GM12872 (cell line): Measurements from ENCODE around the gene KSR2.

ENCODE experiments used
- CTCF ChIP-seq: IDR thresholded peaks from 3 replicates; pipeline ENCODE4 v1.5.1; 2011; ENCODE audit warnings: low read depth, mild to moderate bottlenecking, low read length, moderate library complexity; ENCODE audit not compliant: insufficient read depth

KSR2 gene

DNA sequence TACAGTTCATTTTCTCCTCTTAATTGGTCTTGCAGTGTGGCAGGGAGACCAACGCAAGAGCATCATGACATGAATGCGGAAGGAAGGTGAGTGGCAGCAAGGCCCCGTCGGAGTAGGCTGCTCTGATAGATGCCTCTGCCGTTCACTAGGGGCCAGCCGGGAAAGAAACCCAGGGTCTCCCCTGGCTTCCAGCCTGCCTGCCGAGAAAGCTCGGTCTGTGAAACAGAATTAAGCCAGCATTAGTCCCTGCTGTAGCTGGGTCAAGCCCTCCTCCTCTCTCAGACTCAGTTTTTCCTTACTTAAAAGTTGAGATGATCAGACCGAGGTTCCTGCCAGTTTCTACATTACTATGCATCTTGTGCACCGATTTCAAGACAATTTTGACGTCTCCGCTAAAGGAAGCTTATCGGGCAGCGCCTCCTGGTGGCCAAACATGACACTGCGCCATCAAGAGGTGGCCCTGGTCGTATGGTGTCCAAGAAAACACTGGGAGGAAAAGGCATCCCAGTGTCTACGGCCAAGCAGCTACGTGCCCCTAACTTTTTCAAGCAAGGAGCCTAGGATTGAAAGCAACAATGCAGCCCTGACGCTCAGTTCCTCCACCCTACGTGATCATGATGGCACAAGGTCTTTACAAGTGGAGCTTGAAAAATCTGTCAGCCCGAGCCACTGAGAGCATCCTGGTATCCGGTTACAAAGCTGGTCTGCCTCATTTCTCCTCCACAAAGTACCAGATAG, 131.6 kb downstream of the KSR2 start:
- TF ChIP-seq CTCF, result peak; percentile 98

GRCh38 chr12:117836476-117836875, 132.3 kb downstream of the KSR2 start:
- no peak for TF ChIP-seq CTCF

DNA sequence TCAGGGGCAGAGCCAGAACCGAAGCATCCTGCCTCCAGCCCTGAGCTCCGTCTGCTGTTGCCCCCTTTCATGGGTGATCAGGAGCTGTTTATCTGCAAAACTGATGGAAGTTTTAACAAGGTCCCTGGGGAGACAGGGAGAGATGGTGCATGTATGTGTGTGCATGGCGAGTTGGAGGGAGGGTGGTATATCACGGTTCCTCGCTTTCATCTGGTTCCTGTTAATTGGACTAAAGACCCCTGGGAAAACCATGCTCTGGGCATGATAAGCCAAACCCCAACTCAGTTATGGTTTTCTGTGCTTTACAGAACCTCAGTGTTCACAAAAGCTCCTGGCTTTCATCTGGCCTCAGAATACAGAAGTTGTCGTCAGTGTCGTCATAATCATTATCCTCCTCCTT, 133.6 kb downstream of the KSR2 start:
- no peak for TF ChIP-seq CTCF

GRCh38 chr12:117832459-117833457, 136.0 kb downstream of the KSR2 start:
- TF ChIP-seq CTCF, result no peak

DNA sequence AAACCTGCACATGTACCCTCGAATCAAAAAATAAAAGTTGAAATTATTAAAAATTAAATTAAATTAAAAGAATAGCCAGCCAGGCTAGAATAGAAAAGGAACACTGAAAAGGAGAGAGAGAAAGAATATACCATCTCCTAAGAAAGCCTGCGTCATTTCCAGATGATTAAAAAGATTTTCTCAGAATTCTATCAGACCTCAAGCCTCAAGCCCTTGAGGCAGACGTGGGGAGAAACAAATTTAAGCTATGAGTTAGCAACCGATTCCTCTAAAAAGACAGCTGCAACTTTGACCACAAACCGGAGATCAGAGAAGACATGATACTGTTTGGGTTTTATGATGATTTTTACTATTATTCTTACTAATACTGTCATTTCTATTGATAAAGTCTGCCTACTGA, 138.3 kb downstream of the KSR2 start:
- no peak for TF ChIP-seq CTCF

- no peak for TF ChIP-seq CTCF
These were observed 139.7 kb downstream of the KSR2 start for GRCh38 chr12:117829108-117829507.

DNA sequence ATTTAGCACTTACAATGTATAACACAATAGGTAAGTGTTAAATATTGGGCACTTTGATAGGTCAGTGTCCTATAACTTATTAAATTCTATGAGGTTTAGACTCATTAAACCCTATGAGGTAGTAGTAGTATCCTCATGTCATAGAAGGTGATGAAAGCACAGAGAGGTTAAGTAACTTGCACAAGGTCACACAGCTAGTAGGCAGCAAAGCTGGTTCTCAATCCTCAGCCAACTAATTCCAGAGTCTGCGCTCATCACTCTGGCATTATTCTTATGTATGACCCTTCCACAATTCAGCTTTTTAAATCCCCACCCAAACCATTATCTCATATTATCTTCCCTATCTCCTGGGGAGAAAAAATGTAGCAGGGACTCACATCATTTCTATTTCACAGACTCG, 141.1 kb downstream of the KSR2 start:
- no peak for TF ChIP-seq CTCF
